WI38 (cell line): ENCODE measurements around the gene IKBKG.
A peak's percentile ranks its signal among the peaks of the same experiment; 100 is the strongest.
"Not testable (repeated sequence)": the region's sequence is repeated elsewhere in the genome, so short reads cannot be mapped to it uniquely, and the experiment has no call there.

Experiments
- H3K4me3 ChIP-seq: 2 replicates; pipeline ENCODE4 v1.5.1; 2011; ENCODE audit warnings: low read depth, mild to moderate bottlenecking, control low read depth, low read length
- CTCF ChIP-seq: IDR thresholded peaks from 2 replicates; pipeline ENCODE4 v1.5.1; 2012; ENCODE audit warnings: low read depth, mild to moderate bottlenecking, control low read depth, low read length

Gene IKBKG

GRCh38 chrX:154548028-154548316 is 552 bp downstream of the IKBKG start:
- no peak for TF ChIP-seq CTCF
- peak overlapping the region; percentile 78 for H3K4me3 ChIP-seq

- no peak for TF ChIP-seq CTCF
- H3K4me3 ChIP-seq, result peak overlapping the region; percentile 30
Observed at GRCh38 chrX:154549766-154550165, 2.3 kb downstream of the IKBKG start.

GRCh38 chrX:154552112-154552806 is 4.8 kb downstream of the IKBKG start:
- not testable (repeated sequence) for H3K4me3 ChIP-seq

- not testable (repeated sequence) for H3K4me3 ChIP-seq
Observed at GRCh38 chrX:154558060-154558690, 10.8 kb downstream of the IKBKG start.

GRCh38 chrX:154558896-154559295 is 11.5 kb downstream of the IKBKG start:
- not testable (repeated sequence) for H3K4me3 ChIP-seq

GRCh38 chrX:154560326-154560725 is 12.9 kb downstream of the IKBKG start:
- H3K4me3 ChIP-seq, result not testable (repeated sequence)

- not testable (repeated sequence) for H3K4me3 ChIP-seq
Observed at GRCh38 chrX:154562295-154562694, 14.9 kb downstream of the IKBKG start.

- not testable (repeated sequence) for H3K4me3 ChIP-seq
Observed at GRCh38 chrX:154570361-154570760, 22.9 kb downstream of the IKBKG start.

- not testable (repeated sequence) for H3K4me3 ChIP-seq
Observed at GRCh38 chrX:154573061-154573460, 25.6 kb downstream of the IKBKG start.

GRCh38 chrX:154575076-154575475 is 27.7 kb downstream of the IKBKG start:
- H3K4me3 ChIP-seq, result not testable (repeated sequence)

GRCh38 chrX:154582994-154583393 is 35.6 kb downstream of the IKBKG start:
- H3K4me3 ChIP-seq, result not testable (repeated sequence)

GRCh38 chrX:154584585-154585183 is 37.3 kb downstream of the IKBKG start, which contains the start of gene CTAG1A:
TSS of gene CTAG1A (plus strand) at chrX:154585133. CDS start at chrX:154585207, 74 bp downstream.
- H3K4me3 ChIP-seq, result not testable (repeated sequence)

GRCh38 chrX:154590415-154590814 is 43.0 kb downstream of the IKBKG start:
- not testable (repeated sequence) for H3K4me3 ChIP-seq

- H3K4me3 ChIP-seq, result no peak overlapping the region
- TF ChIP-seq CTCF, result no peak
Observed at GRCh38 chrX:154592505-154592904, 45.1 kb downstream of the IKBKG start.
